Measurements from ENCODE around the gene SHMT1.

DNA sequence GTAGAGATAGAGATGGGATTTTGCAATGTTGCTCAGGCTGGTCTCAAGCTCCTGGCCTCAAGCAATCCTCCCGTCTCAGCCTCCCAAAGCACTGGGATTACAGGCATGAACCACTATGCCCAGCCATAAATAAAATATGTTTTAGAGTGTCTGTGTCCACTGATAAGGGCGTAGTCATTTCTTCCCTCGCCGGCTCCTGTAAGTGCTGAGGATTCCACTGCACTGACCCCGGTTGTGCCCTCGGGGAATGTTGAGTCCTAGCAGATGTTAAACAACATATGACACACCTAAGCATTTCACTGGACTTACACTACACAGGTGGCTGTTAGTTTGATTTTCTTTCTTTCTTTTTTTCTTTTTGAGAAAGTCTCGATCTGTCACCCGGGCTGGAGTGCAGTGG is 5.6 kb upstream of the SHMT1 start:
- TF ChIP-seq, protein P1, sequence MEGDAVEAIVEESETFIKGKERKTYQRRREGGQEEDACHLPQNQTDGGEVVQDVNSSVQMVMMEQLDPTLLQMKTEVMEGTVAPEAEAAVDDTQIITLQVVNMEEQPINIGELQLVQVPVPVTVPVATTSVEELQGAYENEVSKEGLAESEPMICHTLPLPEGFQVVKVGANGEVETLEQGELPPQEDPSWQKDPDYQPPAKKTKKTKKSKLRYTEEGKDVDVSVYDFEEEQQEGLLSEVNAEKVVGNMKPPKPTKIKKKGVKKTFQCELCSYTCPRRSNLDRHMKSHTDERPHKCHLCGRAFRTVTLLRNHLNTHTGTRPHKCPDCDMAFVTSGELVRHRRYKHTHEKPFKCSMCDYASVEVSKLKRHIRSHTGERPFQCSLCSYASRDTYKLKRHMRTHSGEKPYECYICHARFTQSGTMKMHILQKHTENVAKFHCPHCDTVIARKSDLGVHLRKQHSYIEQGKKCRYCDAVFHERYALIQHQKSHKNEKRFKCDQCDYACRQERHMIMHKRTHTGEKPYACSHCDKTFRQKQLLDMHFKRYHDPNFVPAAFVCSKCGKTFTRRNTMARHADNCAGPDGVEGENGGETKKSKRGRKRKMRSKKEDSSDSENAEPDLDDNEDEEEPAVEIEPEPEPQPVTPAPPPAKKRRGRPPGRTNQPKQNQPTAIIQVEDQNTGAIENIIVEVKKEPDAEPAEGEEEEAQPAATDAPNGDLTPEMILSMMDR (conservative IDR thresholded peaks at IDR 0.05; ENCODE audit: low read length) = no peak
- no peak for TF ChIP-seq EZH2phosphoT487 (IDR thresholded peaks at IDR 0.05; ENCODE audit: borderline replicate concordance)
